Endothelial cell of umbilical vein (primary cell): ENCODE results near the gene CS. TPM values are rescaled to one million over a fixed set of nuclear protein-coding genes. Genes with fewer than 3 reads are reported as not detected.
A peak's percentile ranks its signal among the peaks of the same experiment; 100 is the strongest.
"Not testable (repeated sequence)": the region's sequence is repeated elsewhere in the genome, so short reads cannot be mapped to it uniquely, and the experiment has no call there.

Experiments
- BruUV-seq: library from RNA; stranded (reverse); fragments of 400-500 nt; replicated peaks from 2 replicates; lab custom pipeline; 2021; lab: Mats Ljungman, UMichigan
- CTCF ChIA-PET: fragments of 300-600, 350-600 bp; sonication (Branson Sonifier 250); formaldehyde crosslinking; loops from one replicate; lab custom pipeline; 2021; ENCODE audit warnings: antibody characterized with exemption, inconsistent platforms; lab: Charles Lee
- POLR2A ChIA-PET: fragments of 300-600, 350-600 bp; sonication (Branson Sonifier 250); formaldehyde crosslinking; loops from one replicate; lab custom pipeline; 2021; ENCODE audit warnings: antibody characterized with exemption, inconsistent platforms; lab: Charles Lee
- DNase-seq: peaks from one replicate; pipeline ENCODE4 v3.0.0-alpha.2; 2011; ENCODE audit warnings: low read depth, low spot score
- FAIRE-seq: peaks from 2 replicates; lab custom pipeline; 2011; peaks lifted over from hg19 to GRCh38; lab: Jason Lieb, UNC
- H2AFZ ChIP-seq: 2 replicates; pipeline ENCODE4 v1.6.0; 2012; ENCODE audit warnings: low read depth, low read length, control low read depth, inconsistent platforms
- H3K27ac ChIP-seq: 2 replicates; pipeline ENCODE4 v1.5.1; 2011; ENCODE audit warnings: low read depth, mild to moderate bottlenecking, control low read depth, low read length, moderate library complexity; ENCODE audit not compliant: insufficient read depth
- H3K27me3 ChIP-seq, 2 experiments: 2 replicates each; pipeline versions ENCODE4 v1.6.0 to v1.6.1; 2011; ENCODE audit warnings: low read length in 2 of 2, mixed read lengths in 1 of 2; ENCODE audit not compliant: control insufficient read depth in 2 of 2, insufficient read depth in 2 of 2
- H3K36me3 ChIP-seq, 2 experiments: 2 replicates in 1 of 2; 3 replicates in 1 of 2; pipeline ENCODE4 v1.5.1; 2011; ENCODE audit warnings: low read length in 2 of 2, mild to moderate bottlenecking in 1 of 2, moderate library complexity in 1 of 2; ENCODE audit not compliant: control insufficient read depth in 2 of 2, insufficient read depth in 2 of 2; ENCODE audit errors: extremely low read depth in 1 of 2
- H3K4me1 ChIP-seq: 3 replicates; pipeline ENCODE4 v1.5.1; 2011; ENCODE audit warnings: mild to moderate bottlenecking, low read length; ENCODE audit not compliant: control insufficient read depth, insufficient read depth; ENCODE audit errors: extremely low read depth
- H3K4me2 ChIP-seq: 2 replicates; pipeline ENCODE4 v1.6.1; 2011; ENCODE audit warnings: low read length, control low read depth, mixed read lengths; ENCODE audit not compliant: insufficient read depth
- H3K4me3 ChIP-seq, 3 experiments: fragments of 200-600 bp in 1 of 3; sonication (generic), shearing (Covaris generic) in 1 of 3; replicated peaks in 1 of 3; 2 replicates each; pipeline ENCODE4 v1.5.1; 2011 to 2016; ENCODE audit warnings: control low read depth in 3 of 3, low read length in 3 of 3, mild to moderate bottlenecking in 2 of 3, inconsistent platforms in 1 of 3, low read depth in 1 of 3, moderate library complexity in 1 of 3; ENCODE audit not compliant: insufficient read depth in 1 of 3
- H3K79me2 ChIP-seq: 2 replicates; pipeline ENCODE4 v1.6.0; 2012; ENCODE audit warnings: low read length, inconsistent platforms; ENCODE audit not compliant: control insufficient read depth, insufficient read depth
- H3K9ac ChIP-seq: replicated peaks from 2 replicates; pipeline ENCODE3; 2011; ENCODE audit warnings: low read length, control low read depth; ENCODE audit not compliant: insufficient read depth; ENCODE audit errors: extremely low read depth
- H3K9me1 ChIP-seq: replicated peaks from 3 replicates; pipeline ENCODE4 v1.6.0; 2011; ENCODE audit warnings: mild to moderate bottlenecking, low read length; ENCODE audit not compliant: control insufficient read depth, insufficient read depth; ENCODE audit errors: extremely low read depth
- H3K9me3 ChIP-seq: replicated peaks from 2 replicates; pipeline ENCODE4 v1.5.1; 2012; ENCODE audit warnings: low read length, inconsistent platforms; ENCODE audit not compliant: control insufficient read depth, insufficient read depth
- H4K20me1 ChIP-seq: replicated peaks from 2 replicates; pipeline ENCODE3; 2011; ENCODE audit warnings: mild to moderate bottlenecking, low read length; ENCODE audit not compliant: control insufficient read depth, insufficient read depth; ENCODE audit errors: extremely low read depth
- CTCF ChIP-seq, 2 donors: IDR thresholded peaks; 1 replicate in 1 of 2; 2 replicates in 1 of 2; pipeline ENCODE4 v1.5.1; 2011; ENCODE audit warnings: low read length in 2 of 2, mild to moderate bottlenecking in 2 of 2, moderate library complexity in 2 of 2, control low read depth in 1 of 2, inconsistent platforms in 1 of 2, low read depth in 1 of 2; ENCODE audit not compliant: insufficient read depth in 1 of 2; ENCODE audit errors: extremely low read depth in 1 of 2
- EZH2 ChIP-seq: IDR thresholded peaks from 2 replicates; pipeline ENCODE4 v1.6.1; 2012; ENCODE audit warnings: borderline replicate concordance, low read depth, mild to moderate bottlenecking, moderate library complexity, low read length, inconsistent platforms; ENCODE audit not compliant: severe bottlenecking
- FOS ChIP-seq: IDR thresholded peaks from 2 replicates; pipeline ENCODE4 v1.6.1; 2011; ENCODE audit warnings: mild to moderate bottlenecking, low read length, moderate library complexity, borderline replicate concordance; ENCODE audit not compliant: insufficient read depth
- GATA2 ChIP-seq: IDR thresholded peaks from 2 replicates; pipeline ENCODE4 v1.7.0; 2011; ENCODE audit warnings: low read depth, mild to moderate bottlenecking, moderate library complexity, mixed read lengths, low read length; ENCODE audit not compliant: insufficient read length, insufficient read depth
- JUN ChIP-seq: IDR thresholded peaks from 2 replicates; pipeline ENCODE4 v1.6.1; 2011; ENCODE audit warnings: borderline replicate concordance, low read depth; ENCODE audit not compliant: insufficient read length, insufficient read depth
- MAX ChIP-seq: IDR thresholded peaks from 2 replicates; pipeline ENCODE4 v1.6.1; 2011; ENCODE audit not compliant: insufficient read depth, insufficient read length
- MYC ChIP-seq: IDR thresholded peaks from one replicate; pipeline ENCODE4 v1.6.1; 2011; ENCODE audit warnings: mild to moderate bottlenecking, low read depth, low read length
- POLR2A ChIP-seq: IDR thresholded peaks from 2 replicates; pipeline ENCODE4 v1.6.1; 2012; ENCODE audit warnings: low read depth, mild to moderate bottlenecking, control low read depth, low read length
- POLR2AphosphoS5 ChIP-seq: IDR thresholded peaks from 2 replicates; pipeline ENCODE4 v1.6.1; 2012; ENCODE audit warnings: low read depth, mild to moderate bottlenecking, control low read depth, low read length, moderate library complexity; ENCODE audit not compliant: insufficient read depth
- dilution Hi-C: fragments of 300-500 bp; cut with MboI; formaldehyde crosslinking; loops from one replicate; pipeline ENCODE4 v1.15.0; 2019; ENCODE audit warnings: low sequenced_read_pairs; ENCODE audit not compliant: extremely low pct_ligation_motif_present
- intact Hi-C: fragments of 100-400 bp; cut with micrococcal nuclease; formaldehyde crosslinking; loops from one replicate; pipeline ENCODE4 v1.10.0; 2022
- polyA plus RNA-seq, 4 experiments: library from polyadenylated mRNA; depleted of rRNA in 3 of 4; stranded (reverse) in 3 of 4; unstranded in 1 of 4; fragments of >200 nt; gene quantifications; 2 replicates each; pipeline versions ENCODE4 v1.2.1 to v1.2.3, GENCODE V29; 2011 to 2012; ENCODE audit warnings: missing spikeins in 1 of 4
- total RNA-seq: library from RNA; stranded (reverse); gene quantifications from 2 replicates; pipeline ENCODE4 v1.2.3, GENCODE V29; 2021

Gene CS
- total and polyA plus RNA-seq, 2 donors (not counting 3 experiments of a cell fraction or from before 2014, with no cell fraction given): 129 to 312 TPM

GRCh38 chr12:56286044-56286830 lies 13.9 kb downstream of the CS start:
- BruUV-seq: no TSS peak
- POLR2A ChIA-PET: no interaction called here
- peaks cover 3% of the 10 kb centered on the region for H4K20me1 ChIP-seq
- H3K4me1 ChIP-seq: peaks cover 8% of the 10 kb centered on the region
- intact Hi-C loops: no loop called here
- dilution Hi-C loops: no loop called here
- no peaks in the 10 kb centered on the region for H3K9me3 ChIP-seq
- H3K36me3 ChIP-seq: peaks cover 15 to 26% of the 10 kb centered on the region in 2 experiments
- CTCF ChIA-PET: interaction anchor here (0.8 to 1.9 kb wide), 6 partner anchors 9 to 178 kb away, joined by 3 to 17 read pairs (median 4); partner anchors contain the start of gene RNF41
- no peaks in the 10 kb centered on the region for H3K27me3 ChIP-seq
- no peak overlapping the region for H3K27ac ChIP-seq
- no peak overlapping the region for H3K4me3 ChIP-seq
- FAIRE-seq: peak; percentile 60
- no peak overlapping the region for H3K9ac ChIP-seq
- H3K9me1 ChIP-seq: no peaks in the 10 kb centered on the region
- TF ChIP-seq JUN: no peak
- no peak for TF ChIP-seq POLR2A
- TF ChIP-seq GATA2: no peak
- TF ChIP-seq MAX: no peak
- TF ChIP-seq MYC: no peak
- no peak for TF ChIP-seq POLR2AphosphoS5
- TF ChIP-seq EZH2: no peak
- no peak for TF ChIP-seq FOS
- no peak for TF ChIP-seq CTCF (IDR thresholded peaks at IDR 0.05; ENCODE audit: extremely low read depth in 1 of 2, insufficient read depth in 1 of 2, low read depth in 1 of 2, low read length in 2 of 2)
- H3K4me2 ChIP-seq: no peak overlapping the region
- peaks cover 35% of the 10 kb centered on the region for H3K79me2 ChIP-seq
- H2AFZ ChIP-seq: no peak overlapping the region
- peak; percentile 27 for DNase-seq

GRCh38 chr12:56284263-56284662 lies 15.9 kb downstream of the CS start:
- Histone ChIP-seq H3K79me2 (peaks cover 20% of the 10 kb centered on the region), H3K36me3 (peaks cover 18 to 29% of the 10 kb centered on the region in 2 experiments)
- BruUV-seq, dilution Hi-C loops, FAIRE-seq, H3K27ac ChIP-seq, intact Hi-C loops, H3K27me3 ChIP-seq, H4K20me1 ChIP-seq, H3K4me2 ChIP-seq, CTCF ChIA-PET, DNase-seq, H3K4me1 ChIP-seq, H3K9me1 ChIP-seq, POLR2A ChIA-PET, H3K4me3 ChIP-seq, H3K9me3 ChIP-seq, H3K9ac ChIP-seq, H2AFZ ChIP-seq: not testable (repeated sequence)
